Midbrain (tissue), 1 donor: Measurements from ENCODE around the gene FUT7.

Experiments used
- DNase-seq: peaks from one replicate; lab custom pipeline; 2025; lab: John Stamatoyannopoulos, UW

Gene FUT7

DNA sequence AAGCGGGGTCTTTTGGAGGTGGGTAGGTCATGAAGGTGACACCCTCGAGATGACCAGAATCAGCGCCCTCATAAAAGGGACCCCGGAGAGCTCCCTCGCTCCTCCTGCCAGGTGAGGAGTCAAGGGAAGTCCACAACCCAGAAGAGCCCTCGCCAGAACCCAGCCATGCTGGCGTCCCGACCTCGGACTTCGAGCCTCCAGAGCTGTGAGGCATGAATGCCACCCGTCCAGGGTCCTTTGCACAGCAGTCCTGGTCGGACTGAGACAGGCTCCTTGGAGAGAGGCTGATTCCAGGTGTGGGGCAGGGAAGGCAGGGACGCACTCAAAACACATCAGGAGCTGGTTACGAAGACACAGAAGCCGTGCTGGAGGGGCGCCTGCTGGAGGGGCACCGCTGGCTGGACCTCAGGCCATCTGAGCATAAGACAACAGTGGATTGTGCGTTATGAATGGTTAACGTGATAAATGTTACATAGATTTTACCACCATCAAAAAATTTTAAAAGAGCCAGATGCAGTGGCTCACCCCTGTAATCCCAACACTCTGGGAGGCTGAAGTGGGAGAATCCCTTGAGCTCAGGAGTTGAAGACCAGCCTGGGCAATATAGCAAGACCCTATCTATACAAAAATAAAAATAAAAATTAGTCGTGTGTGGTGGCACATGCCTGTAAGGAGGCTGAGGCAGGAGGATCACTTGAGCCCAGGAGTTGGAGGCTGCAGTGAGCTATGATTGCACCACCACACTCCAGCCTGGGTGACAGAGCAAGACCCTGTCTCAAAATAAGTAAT lies 29.8 kb downstream of the FUT7 start:
- no peak for DNase-seq

DNA sequence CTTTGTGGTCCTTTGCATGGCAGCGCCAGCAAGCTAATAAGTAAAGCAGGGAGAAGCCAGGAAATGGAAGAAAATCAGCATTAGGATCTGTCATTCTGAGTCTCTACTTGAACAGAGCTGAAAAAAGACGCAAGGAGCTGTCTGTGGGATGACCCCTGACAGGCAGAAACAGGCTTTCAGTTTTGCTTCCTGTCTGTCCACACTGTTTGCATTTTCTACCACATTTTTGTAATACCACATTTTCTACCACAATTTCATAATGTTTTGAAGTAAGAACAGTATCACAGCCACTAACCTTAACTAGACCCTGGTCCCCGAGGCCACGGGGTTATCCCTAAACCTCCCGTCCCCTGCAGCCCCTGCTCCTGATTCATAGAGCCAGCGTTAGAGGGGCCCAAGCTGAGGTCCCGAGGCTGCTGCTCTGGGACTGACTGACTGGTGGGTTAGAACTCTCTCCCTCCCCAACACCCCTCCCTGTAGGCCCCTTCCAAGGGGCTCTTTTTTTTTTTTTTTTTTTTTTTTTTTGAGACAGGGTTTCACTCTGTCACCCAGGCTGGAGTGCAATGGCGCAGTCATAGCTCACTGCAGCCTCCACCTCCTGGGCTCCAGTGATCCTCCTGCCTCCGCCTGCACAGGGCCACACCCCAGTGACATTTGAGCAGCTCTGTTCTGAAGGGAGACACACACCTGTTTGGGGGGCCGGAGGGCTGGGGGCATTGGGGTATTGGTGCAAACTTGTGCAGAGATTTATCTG lies 31.5 kb downstream of the FUT7 start:
- no peak for DNase-seq

DNA sequence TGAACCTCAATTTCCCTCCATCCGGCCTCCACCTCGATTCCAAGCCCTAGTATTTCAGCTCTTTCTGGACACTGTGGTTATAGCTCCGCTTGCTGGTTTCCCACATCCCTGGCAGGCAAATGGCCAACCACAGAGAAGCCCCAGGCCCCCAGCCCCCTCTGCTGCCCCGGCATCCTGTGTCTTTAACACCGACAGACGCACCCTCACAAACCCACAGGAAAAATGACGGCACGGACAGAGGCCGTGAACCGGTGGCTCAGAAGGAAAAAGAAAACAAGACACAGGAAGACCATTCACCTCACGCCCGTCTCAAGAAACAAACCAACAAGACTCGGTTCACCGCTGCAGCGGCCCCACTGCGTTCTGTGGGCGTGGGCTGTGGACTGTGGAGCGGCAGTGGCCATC lies 34.1 kb downstream of the FUT7 start:
- DNase-seq: no peak

DNA sequence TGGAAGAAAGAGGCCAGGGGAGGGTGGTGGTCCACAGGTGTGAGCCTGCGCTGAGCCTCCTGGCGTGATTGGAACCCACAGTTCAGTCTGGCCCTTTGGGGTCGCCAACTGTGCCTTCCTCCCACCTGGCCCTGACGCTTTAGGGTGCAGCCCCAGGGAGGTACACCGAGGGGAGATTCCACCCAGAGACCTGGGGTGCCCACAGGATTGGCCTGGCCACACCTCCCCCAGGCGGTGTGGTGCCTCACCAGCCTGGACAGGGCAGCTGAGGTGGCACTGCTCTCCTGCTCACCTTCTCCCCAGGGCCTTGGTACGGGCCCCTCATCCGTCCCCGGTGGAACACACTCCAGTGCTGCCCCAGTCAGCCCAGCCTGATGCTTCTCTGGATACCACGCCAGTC lies 34.5 kb downstream of the FUT7 start:
- no peak for DNase-seq

DNA sequence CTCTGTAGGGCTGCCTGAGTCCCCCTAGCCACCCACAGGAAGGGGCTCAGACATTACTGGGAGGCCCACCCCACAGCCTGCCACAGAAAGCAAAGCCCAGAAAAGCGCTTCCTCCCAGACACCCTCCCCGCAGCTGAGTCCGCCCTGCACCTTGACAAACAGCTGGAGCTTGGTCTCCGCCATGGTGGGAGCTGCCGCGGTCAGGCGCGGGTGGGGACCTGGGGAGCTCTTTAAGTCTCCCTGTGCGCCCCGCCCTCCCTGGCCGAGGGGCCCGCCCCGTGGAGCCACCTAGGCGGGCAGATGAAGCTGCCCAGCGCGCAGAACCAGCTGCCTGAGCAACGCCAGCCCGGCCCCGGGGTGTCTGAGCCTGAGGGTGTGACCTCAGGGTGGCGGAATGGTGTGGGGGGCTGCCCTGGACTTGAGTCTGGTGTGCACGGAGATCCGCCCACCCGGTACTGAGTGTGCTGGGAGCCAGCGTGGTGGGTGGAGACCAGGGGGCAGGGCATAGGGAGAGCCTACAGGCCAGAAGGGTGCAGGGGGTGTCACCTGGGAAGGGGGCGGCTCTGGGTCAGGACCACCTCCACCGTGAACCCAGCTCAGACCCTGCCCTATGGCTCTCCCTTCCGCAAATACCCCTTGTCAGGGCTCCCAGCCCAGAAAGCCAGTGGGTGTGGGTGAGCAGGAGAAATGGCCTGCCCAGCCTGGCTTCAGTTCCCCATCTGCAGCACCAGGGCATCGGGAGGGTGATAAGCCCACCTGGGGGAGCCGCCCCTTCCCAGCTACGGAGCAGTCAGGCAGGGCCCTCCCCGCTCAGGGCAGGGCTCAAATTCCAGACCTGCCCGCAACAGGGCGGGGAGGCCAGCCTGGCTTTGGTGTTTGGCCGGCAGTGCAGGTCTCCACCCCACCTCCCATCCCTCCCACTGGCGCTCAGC lies 35.3 kb downstream of the FUT7 start, which contains the start of gene CLIC3:
Gene CLIC3, minus strand, starts transcription at position 208 of the 932 bp plus-strand sequence. Its CDS starts 25 bp downstream, at position 183.
- DNase-seq: no peak

DNA sequence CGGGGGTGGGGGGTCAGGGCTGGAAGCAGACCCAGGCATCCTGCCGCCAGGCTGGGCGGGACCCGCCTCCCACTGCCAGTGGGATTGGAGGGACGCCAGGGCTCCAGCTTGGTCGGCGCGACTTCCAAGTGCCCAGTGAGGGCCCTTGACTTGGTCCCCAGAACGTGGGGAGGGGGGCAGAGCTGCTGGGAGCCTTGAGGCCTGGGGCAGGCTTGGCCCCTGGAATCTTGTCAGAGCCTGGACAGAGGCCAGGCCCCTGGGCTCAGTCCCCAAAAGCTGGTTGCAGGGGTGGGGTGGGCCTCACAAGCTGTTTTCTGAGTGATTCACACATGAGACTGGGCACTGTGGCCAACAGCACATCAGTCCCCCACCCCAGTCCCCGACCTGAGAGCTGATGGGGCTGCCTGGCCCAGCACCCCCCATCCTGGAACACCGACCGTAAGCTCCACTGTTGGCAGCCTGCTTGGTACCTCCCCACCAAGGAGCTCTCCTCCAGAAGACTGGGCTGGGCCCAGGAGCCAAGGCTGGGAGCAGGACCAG lies 36.0 kb downstream of the FUT7 start:
- DNase-seq: no peak

DNA sequence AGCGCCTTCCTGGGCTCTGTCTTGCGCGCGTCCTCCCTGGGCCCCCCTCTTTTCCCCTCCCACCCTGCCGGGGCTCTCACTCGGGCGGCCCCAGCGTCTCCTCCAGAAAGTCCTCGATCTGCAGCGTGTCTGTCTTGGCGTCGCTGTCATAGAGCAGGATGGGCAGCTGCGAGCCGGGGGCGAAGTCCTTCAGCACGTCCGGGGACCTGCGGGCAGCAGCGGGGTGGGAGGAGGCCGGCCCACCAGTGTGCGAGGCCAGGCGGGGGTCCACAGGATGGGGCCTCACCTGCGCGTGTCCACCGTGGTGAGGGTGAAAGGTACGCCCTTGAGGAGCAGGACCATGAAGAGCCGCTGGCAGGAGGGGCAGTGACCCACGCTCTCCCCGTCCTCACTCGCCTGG lies 36.5 kb downstream of the FUT7 start:
- DNase-seq: no peak

DNA sequence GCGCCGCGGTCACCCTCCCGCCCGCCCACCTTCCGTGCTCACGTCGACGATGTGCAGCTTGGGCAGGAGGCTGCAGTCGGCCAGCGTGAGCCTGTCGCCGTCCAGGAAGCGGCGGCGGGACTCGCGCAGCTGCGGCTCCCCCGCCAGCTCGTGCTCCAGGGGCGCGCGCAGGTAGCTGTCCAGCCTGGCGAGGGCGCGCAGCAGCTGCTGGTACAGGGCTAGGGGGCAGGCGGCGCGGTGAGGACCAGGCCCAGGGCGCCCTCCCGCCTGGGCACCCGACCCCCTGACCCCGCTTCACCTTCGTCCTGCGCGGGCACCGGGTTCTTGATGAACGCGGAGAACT lies 37.0 kb downstream of the FUT7 start:
- no peak for DNase-seq

DNA sequence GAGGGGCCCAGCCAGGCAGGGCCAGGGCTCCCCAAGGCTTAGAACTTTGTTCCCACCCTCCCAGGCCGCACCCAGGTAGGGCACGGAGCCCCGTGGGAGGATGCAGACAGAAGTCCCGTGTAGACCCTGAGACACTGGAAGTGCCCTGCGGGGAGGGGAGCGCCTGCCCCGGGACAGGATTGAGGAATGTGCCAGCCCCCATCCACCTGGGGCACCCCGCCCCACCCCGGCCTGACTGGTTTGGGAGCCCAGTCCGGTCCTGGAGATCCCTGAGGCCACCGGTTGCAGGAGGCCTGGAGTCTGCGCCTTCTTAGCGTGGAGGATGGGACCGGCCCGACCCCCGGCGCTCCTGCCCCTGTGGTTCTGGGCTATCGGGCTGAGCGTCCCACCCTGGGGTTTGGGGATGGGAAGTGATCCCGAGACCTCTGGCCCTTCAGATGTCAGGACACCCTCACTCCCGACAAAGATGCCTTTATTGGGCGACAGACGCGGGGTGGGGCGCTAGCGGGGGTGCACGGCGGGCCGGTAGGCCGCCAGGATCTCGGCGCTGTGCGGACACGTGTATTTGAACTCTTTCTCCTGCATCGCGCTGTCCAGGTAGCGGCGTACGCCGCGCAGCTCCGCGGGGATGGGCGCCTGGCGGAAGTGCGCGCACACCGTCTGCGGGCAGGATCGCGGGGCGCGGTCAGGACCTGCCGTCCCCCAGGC lies 37.6 kb downstream of the FUT7 start:
- no peak for DNase-seq

DNA sequence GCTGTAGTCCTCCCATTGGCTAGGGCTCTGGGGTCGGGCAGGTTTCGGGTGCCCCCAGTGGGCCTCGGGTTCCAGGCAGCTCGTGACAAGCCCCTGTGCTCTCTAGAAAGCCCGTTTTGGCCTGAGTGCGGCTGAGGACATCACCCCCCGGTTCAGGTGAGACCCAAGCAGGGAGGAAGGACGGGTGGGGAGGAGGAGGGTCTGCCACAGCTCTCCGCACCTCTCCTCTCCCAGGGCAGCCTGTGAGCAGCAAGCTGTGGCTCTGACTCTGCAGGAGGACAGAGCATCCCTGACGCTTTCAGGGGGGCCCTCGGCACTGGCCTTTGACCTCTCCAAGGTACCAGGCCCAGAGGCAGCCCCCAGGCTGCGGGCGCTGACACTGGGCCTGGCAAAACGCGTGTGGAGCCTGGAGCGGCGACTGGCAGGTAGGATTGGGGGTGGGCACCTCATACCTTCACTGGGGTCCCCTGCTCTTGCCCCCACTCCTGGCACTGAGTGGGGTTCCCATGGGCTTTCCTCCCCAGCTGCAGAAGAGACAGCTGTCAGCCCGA lies 39.0 kb downstream of the FUT7 start:
- no peak for DNase-seq

DNA sequence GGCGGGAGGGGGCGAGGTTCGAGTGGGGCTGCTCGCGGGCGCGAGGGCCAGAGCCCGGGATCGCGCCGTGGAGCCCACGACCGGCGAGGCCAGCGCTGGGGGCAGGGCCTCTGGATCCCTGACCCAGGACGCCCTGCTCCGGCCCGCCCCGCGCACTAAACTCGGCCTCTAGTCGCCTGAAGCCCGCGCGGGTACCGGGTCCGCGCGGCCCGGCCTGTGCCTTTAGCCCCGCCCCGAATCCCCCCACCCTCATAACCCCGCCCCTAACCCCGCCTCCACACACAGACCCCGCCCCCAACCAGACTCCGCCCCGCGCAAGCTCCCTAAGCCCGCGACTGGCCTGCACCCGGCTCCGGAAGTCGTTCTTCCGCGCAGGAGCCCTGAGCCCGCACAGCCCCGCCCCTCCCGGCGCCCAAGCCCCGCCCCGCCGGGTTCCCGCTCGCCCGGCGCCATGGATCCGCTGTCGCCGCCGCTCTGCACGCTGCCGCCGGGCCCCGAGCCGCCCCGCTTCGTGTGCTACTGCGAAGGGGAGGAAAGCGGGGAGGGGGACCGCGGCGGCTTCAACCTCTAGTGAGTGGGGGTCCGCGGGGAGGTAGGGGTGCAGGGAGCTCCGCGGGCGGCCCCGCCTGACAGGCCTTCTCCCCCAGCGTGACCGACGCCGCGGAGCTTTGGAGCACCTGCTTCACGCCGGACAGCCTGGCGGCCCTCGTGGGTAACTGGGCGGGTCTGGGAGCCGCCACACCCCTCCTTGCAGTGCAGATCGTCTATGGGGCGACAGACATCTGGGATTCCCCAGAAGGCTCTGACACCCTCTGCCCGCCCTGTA lies 39.7 kb downstream of the FUT7 start, which contains the start of gene PAXX:
Gene PAXX, plus strand, starts transcription at position 430 of the 826 bp plus-strand sequence. Its CDS starts 22 bp downstream, at position 452.
- peak; percentile 90 for DNase-seq

DNA sequence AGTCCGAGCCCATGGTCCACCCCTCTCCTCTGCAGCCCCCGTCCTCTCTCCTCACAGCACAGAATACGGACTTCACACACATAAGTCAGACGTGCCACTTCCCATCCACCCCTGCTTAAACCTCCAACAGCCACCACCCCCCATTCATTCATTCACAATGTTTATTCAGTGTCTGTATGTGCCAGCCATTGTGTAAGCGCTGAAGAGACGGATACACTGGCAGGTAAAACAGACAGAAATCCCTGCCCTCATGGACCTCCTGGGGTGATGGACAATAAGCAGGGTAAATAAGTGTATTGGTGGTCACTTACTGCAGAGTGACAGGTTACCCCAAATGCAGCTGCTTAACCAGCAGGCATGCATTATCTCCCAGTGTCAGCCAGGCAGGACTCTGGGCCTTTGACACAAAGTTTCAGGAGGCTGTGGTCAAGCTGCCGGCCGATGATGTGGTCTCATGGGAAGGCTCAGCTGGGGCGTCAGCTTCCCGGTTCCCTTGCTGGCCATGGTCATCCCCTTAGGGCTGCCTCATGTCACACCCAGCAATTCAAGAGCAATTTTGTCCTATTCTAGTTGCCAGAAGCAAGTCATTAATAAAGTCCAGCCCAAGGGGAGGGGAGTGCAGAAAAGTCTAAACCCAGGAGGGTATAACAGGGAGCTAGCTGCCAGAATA lies 41.5 kb downstream of the FUT7 start:
- DNase-seq: no peak

DNA sequence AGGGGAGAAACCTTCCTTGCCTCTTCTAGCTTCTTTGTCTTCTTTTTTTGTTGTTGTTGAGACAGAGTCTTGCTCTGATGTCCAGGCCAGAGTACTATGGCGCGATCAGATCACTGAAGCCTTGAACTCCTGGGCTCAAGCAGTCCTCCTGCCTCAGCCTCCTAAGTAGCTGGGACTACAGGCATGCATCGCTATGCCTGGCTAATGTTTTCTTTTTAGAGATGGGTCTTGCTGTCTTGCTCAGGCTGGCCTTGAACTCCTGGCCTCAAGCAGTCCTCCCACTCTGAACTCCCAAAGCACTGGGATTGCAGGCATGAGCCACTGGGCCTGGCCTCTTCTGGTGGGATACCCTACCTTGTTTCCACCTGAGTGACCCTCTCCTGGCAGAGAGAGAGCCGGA lies 43.0 kb downstream of the FUT7 start:
- DNase-seq: no peak

DNA sequence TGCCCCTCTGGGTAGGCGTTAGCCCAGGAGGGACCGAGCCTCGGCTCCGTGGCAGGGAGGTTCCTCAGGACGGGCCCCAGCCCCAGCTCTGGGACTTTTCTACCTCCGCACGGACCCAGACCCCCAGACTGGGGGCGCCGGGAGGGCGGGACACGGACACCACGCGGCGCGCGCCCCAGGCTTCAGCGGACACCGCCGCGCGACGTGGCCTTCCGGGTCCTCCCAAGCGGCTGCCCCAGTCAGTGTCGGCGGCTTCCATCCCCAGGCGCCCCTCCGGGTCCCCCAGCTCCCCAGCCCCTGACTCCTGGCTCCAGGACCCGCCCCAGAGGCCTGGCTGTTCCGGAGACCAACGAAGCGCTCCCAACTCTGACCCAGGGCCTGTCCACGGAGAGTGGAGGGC lies 46.0 kb downstream of the FUT7 start:
- no peak for DNase-seq

DNA sequence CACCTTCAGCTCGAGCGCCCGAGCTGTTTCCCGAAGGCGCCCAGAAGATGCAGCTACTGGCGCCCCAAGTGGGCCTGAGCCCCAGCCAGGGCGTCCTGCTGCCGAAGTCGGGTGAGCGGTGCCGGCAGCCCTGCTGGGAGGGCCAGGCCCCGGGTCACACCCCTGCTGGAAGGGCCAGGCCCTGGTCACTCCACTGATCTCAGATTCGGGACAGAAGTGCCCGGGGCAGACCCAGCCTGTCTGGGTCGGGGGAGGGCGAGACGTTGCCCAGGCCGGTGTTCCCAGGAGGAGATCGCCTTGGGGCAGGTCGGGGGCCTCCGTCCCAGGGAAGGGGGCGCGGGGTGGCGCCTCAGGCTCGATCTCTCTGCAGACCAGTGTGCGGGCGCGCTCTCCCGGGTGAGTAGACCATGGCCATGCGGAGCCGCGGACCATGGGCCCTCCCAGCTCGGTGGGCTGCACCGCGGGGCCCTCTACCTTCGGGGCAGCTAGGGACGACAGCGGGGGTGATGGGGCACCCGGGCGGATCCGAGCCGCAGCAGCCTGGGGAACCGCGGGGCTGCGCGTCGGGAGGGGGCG lies 46.8 kb downstream of the FUT7 start:
- DNase-seq: no peak

DNA sequence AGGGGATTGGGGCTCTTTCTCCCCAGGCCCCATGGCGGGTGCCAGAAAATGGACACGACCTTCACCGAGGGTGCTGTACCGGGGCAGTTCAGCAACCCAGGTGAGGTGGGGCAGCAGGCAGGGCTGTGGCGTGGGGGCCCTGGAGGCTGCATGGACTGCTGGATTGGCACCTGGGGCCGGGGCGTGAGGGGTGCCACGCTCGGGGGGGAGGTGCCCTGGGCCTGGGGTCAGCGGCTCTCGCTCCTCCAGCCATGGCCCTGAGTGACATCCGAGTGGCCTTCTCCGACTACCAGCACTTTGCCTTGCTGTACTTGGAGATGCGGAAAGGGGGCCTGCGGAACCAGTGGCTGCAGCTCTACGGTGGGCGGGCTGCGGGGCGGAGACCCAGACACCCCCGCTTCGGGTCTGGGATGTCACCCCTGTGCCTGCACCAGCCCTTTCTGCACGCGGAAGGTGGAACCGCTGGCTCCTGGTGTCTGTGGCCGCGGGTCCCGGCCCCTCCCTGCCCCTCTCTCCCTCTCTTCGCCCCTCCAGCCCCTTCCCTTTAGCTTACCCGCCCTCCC lies 47.3 kb downstream of the FUT7 start:
- no peak for DNase-seq

DNA sequence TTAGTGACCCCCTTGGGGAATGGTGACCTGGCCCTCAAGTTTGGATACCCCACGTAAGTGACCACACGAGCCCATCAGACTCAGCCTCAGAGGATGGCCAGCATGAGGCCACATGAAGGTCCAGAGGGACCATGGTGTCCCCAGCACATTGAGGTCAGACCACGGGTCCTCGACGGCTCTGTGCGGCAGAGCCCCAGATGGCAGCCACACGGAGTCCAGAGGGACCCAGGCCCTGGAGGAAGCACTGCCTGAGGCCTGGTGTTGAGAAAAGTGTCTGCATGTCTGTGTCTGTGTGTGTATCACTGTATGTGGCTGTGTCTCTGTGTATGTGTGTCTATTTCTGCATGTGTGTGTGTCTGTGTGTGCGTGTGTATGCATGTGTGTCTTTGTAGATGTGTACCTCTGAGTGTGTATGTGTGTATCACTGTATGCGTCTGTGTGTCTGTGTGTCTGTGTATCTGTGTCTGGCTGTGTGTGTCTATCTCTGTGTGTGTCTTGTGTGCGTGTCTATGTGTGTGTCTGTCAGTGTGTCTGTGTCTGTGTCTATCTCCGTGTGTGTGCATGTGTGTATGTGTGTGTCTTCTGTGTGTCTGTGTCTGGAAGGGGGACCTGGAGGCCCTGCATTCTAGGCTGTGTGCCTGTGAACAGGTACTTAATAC lies 48.1 kb downstream of the FUT7 start:
- no peak for DNase-seq

DNA sequence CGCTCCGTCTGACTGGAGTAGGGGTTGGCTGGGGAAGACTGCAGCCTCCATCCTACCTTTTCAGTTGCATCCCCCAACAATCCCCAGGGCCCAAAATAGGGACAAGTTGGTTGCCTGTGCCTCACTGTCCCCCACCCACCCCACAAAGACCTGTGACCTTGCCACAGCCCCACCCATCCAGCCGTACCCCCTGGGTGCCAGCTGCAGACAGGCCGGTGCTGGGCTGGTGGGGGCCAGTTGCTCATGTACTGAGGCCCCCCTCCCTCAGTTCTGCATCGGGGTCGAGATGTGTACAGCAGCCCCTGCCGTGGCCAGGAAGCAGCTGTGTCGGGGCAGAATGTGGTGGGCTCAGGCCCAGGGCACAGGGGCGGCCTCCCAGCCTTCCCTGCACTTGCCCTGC lies 48.7 kb downstream of the FUT7 start:
- no peak for DNase-seq
